ENCODE results near the gene TCEAL6.
"Not testable (repeated sequence)": the region's sequence is repeated elsewhere in the genome, so short reads cannot be mapped to it uniquely, and the experiment has no call there.

The TCEAL6 gene

DNA sequence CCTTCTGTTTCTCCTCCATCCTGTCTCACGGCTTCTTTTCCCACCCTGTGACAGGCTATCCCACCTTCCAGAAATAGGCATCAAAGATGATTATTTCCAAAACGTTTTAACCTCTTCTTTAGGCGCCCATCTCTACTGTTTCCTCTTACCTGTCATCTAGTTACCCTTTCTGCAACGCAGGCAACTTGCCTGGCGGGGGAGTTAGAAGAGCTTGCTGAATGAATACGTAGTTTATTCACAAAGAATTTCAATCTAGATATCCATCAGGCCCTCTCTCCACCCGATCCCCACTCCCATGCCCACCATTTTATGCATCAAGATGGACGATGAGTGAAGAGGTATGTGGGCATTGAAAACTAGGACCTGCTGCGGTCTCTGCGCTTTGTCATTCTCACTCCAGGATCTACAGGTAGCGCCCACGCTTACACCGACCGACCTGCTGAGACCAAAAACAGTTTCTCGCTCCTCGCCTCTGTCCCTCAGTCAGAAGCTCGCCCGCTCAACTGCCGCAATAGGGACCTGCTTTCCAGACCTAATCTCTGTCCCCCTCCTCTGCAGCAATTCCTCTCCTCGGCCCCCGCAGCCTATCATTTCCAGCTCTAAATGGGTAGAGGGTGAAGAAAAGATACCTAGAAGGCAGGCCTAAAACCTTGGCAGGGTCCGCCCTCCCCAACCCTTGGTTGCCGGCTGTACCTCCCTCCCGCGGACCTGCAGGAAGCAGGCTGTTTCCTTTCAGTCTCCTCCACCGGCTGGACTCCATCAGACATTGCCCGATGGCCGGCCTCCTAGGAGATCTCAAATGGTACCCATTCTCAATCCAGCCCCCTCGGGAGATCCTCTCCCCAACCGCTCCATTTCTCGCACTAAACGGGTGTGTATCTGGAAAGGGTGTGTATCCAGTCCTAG is 12.9 kb upstream of the TCEAL6 start:
- H3K79me2 ChIP-seq (ENCODE audit: low read length), result no peaks in the 10 kb centered on the region
- no peaks in the 10 kb centered on the region for H3K9me3 ChIP-seq (replicated peaks; ENCODE audit: insufficient read depth, low read length)
- H3F3A ChIP-seq (ENCODE audit: insufficient read depth, low read length), result no peaks in the 10 kb centered on the region
- peak; percentile 37 for DNase-seq
- peak overlapping the region; percentile 39; the same call in 1 of the 2 replicates for H3K27ac ChIP-seq (ENCODE audit: low read length)
- no peaks in the 10 kb centered on the region for H3K4me1 ChIP-seq (ENCODE audit: low read length)
- peak overlapping the region; percentile 38 for H3K4me2 ChIP-seq (ENCODE audit: low read depth, low read length)
- TF ChIP-seq EZH2phosphoT487 (IDR thresholded peaks at IDR 0.05; ENCODE audit: low read length), result no peak
- TF ChIP-seq, protein P1, sequence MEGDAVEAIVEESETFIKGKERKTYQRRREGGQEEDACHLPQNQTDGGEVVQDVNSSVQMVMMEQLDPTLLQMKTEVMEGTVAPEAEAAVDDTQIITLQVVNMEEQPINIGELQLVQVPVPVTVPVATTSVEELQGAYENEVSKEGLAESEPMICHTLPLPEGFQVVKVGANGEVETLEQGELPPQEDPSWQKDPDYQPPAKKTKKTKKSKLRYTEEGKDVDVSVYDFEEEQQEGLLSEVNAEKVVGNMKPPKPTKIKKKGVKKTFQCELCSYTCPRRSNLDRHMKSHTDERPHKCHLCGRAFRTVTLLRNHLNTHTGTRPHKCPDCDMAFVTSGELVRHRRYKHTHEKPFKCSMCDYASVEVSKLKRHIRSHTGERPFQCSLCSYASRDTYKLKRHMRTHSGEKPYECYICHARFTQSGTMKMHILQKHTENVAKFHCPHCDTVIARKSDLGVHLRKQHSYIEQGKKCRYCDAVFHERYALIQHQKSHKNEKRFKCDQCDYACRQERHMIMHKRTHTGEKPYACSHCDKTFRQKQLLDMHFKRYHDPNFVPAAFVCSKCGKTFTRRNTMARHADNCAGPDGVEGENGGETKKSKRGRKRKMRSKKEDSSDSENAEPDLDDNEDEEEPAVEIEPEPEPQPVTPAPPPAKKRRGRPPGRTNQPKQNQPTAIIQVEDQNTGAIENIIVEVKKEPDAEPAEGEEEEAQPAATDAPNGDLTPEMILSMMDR (IDR thresholded peaks at IDR 0.05; ENCODE audit: low read length), result no peak
- no peak for TF ChIP-seq EZH2 (optimal IDR thresholded peaks at IDR 0.05; ENCODE audit: low read depth, low read length)
- peak overlapping the region; percentile 59 for H2AFZ ChIP-seq (ENCODE audit: low read length)
- H3K9ac ChIP-seq (ENCODE audit: low read length), result peak overlapping the region; percentile 71
- no peaks in the 10 kb centered on the region for H3K36me3 ChIP-seq (replicated peaks; ENCODE audit: insufficient read depth, low read length)
- H3K27me3 ChIP-seq (replicated peaks; ENCODE audit: insufficient read depth, low read length), result no peaks in the 10 kb centered on the region
- peak overlapping the region; percentile 81 for H3K4me3 ChIP-seq (ENCODE audit: low read length)
- no peaks in the 10 kb centered on the region for H4K20me1 ChIP-seq (ENCODE audit: insufficient read depth, low read length)
- no peaks in the 10 kb centered on the region for H3K9me2 ChIP-seq (replicated peaks; ENCODE audit: insufficient read depth, low read length)

DNA sequence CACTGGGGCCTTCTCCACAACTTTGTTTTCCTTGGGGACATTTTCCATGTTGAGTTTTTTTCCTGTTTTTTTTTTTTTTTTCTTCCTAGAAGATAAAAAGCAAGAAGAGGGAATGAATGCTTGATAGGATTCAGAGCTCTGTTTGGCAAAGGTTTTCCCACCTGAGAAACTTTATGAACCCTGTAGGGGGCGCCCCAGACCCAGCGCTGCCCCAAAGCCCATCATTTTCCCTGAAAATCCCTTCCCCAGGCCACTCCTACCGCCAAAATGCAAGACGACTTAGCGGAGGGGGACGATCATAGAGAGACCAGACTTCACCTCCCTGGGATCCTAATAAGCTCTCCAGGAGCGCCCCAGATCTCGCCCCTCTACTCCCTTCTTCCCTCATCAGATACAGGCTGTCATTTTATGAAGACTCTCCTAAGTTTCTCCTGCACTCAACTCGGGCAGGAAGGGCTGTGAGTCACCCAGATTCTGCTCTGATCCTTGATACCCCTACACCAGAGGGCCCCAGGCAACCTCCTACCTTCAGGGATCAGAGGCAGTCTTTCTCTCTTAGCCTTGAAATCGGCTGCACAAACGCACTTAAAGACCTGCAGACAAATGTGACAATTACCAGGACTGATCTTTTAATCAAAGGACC is 12.1 kb upstream of the TCEAL6 start:
- Histone ChIP-seq H3K9me2 (replicated peaks; ENCODE audit: insufficient read depth, low read length) (no peaks in the 10 kb centered on the region), H3K4me2 (ENCODE audit: low read depth, low read length) (peak overlapping the region; percentile 38; the same call in 1 of the 2 replicates), H3K4me1 (ENCODE audit: low read length) (no peaks in the 10 kb centered on the region), H2AFZ (ENCODE audit: low read length) (peak overlapping the region; percentile 59; the same call in 1 of the 2 replicates), H3K4me3 (ENCODE audit: low read length) (peak overlapping the region; percentile 81), H3K27ac (ENCODE audit: low read length) (peak overlapping the region; percentile 39; the same call in 1 of the 2 replicates), H3K27me3 (replicated peaks; ENCODE audit: insufficient read depth, low read length) (no peaks in the 10 kb centered on the region), H4K20me1 (ENCODE audit: insufficient read depth, low read length) (no peaks in the 10 kb centered on the region), H3K79me2 (ENCODE audit: low read length) (no peaks in the 10 kb centered on the region), H3F3A (ENCODE audit: insufficient read depth, low read length) (no peaks in the 10 kb centered on the region), H3K36me3 (replicated peaks; ENCODE audit: insufficient read depth, low read length) (no peaks in the 10 kb centered on the region), H3K9me3 (replicated peaks; ENCODE audit: insufficient read depth, low read length) (no peaks in the 10 kb centered on the region), H3K9ac (ENCODE audit: low read length) (peak overlapping the region; percentile 71; the same call in 1 of the 2 replicates)
- peak; percentile 8 for DNase-seq
- TF ChIP-seq, protein P1 (IDR thresholded peaks at IDR 0.05; ENCODE audit: low read length), result peak; percentile 50
- TF ChIP-seq EZH2phosphoT487 (IDR thresholded peaks at IDR 0.05; ENCODE audit: low read length), result no peak

DNA sequence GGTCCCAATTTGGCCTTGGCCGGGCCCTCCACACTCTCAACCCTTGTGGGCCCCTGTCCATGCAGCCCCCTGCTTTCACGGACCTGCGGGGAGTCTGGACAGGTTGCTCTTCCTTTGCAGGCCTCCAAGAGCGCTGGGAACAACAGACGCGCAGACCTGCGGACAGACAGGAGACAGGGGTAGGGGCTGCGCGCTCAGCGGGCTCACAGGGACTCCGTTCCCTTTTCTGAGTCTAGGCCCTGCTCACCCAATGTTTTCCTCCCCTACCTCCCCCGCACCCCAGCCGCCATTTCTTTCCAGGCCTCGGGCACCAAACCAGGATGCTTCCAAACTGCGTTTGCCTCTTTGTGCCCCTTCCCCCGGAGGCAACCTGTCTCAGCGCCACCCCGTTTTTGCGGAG is 650 bp downstream of the TCEAL6 start:
- not testable (repeated sequence) for H3K27me3 ChIP-seq (replicated peaks; ENCODE audit: insufficient read depth, low read length); H2AFZ ChIP-seq (ENCODE audit: low read length); H3K9ac ChIP-seq (ENCODE audit: low read length)

DNA sequence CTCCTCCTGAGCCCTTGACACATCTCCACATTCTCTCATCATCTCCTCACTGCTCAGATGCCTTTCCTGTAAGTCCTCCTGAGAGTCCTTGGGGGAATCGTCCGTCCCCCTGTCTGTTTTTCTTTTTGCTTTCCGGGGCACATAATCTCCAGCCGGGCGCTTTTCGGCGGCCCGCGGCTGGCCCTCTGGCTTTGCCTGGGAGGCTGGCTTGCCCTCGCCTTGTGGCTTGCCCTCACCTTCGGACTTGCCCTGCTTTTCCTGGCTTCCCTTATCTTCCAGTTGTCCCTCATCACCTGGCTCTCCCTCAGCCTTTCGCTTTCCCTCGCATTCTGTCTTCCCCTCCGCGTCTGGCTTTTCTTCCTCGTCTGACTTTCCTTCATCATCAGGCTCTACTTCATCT is 1.4 kb downstream of the TCEAL6 start:
- not testable (repeated sequence) for H3K9ac ChIP-seq (ENCODE audit: low read length); H4K20me1 ChIP-seq (ENCODE audit: insufficient read depth, low read length); H3K79me2 ChIP-seq (ENCODE audit: low read length); H2AFZ ChIP-seq (ENCODE audit: low read length); H3K9me2 ChIP-seq (replicated peaks; ENCODE audit: insufficient read depth, low read length); H3F3A ChIP-seq (ENCODE audit: insufficient read depth, low read length); H3K4me1 ChIP-seq (ENCODE audit: low read length); H3K9me3 ChIP-seq (replicated peaks; ENCODE audit: insufficient read depth, low read length); H3K4me2 ChIP-seq (ENCODE audit: low read depth, low read length); H3K4me3 ChIP-seq (ENCODE audit: low read length); H3K27ac ChIP-seq (ENCODE audit: low read length); DNase-seq; H3K36me3 ChIP-seq (replicated peaks; ENCODE audit: insufficient read depth, low read length); H3K27me3 ChIP-seq (replicated peaks; ENCODE audit: insufficient read depth, low read length)

More for the DNA sequence above, 650 bp downstream of the TCEAL6 start:
- not testable (repeated sequence) for H3K9me2 ChIP-seq (replicated peaks; ENCODE audit: insufficient read depth, low read length); H3K4me2 ChIP-seq (ENCODE audit: low read depth, low read length); H3K27ac ChIP-seq (ENCODE audit: low read length); DNase-seq; H4K20me1 ChIP-seq (ENCODE audit: insufficient read depth, low read length); H3K4me1 ChIP-seq (ENCODE audit: low read length); H3K9me3 ChIP-seq (replicated peaks; ENCODE audit: insufficient read depth, low read length); H3K79me2 ChIP-seq (ENCODE audit: low read length); H3K4me3 ChIP-seq (ENCODE audit: low read length); H3K36me3 ChIP-seq (replicated peaks; ENCODE audit: insufficient read depth, low read length); H3F3A ChIP-seq (ENCODE audit: insufficient read depth, low read length)

Measured in MM.1S (cell line).